GM13977 (cell line): ENCODE results near the gene ATP2A3.
A peak's percentile ranks its signal among the peaks of the same experiment; 100 is the strongest.

ENCODE experiments used
- DNase-seq: peaks from one replicate; pipeline ENCODE4 v3.0.0; 2012; ENCODE audit warnings: low spot score
- CTCF ChIP-seq: IDR thresholded peaks from 2 replicates; pipeline ENCODE4 v1.5.1; 2012; ENCODE audit warnings: mild to moderate bottlenecking, control low read depth; ENCODE audit not compliant: insufficient read depth; ENCODE audit errors: extremely low read depth, missing control alignments
- in situ Hi-C: fragments of 300-500 bp; cut with MboI; formaldehyde crosslinking; loops from one replicate; pipeline ENCODE4 v1.12.0; 2022; ENCODE audit warnings: low sequenced_read_pairs, low pct_unique_long_range_greater_than_20kb, mixed read lengths, inconsistent platforms; ENCODE audit not compliant: unreplicated experiment

ATP2A3 gene

GRCh38 chr17:3964203-3965117, at the start of gene ATP2A3:
Gene ATP2A3 (minus strand): TSS chr17:3964437. CDS start chr17:3964291, 146 bp downstream.
- DNase-seq = peak; percentile 93
- no peak for TF ChIP-seq CTCF
- in situ Hi-C loops = no loop called here

GRCh38 chr17:4010754-4011153, 46.5 kb upstream of the ATP2A3 start:
- DNase-seq = no peak
- TF ChIP-seq CTCF = no peak
- in situ Hi-C loops = no loop called here

GRCh38 chr17:4009186-4009785, 45.0 kb upstream of the ATP2A3 start:
- in situ Hi-C loops = no loop called here
- DNase-seq = no peak
- TF ChIP-seq CTCF = no peak

- DNase-seq = no peak
- no peak for TF ChIP-seq CTCF
- in situ Hi-C loops = no loop called here
These were observed 44.4 kb upstream of the ATP2A3 start for GRCh38 chr17:4008441-4009185.

- no peak for TF ChIP-seq CTCF
- in situ Hi-C loops = no loop called here
- DNase-seq = no peak
These were observed 43.8 kb upstream of the ATP2A3 start for GRCh38 chr17:4008082-4008435.

- no peak for DNase-seq
- TF ChIP-seq CTCF = no peak
- in situ Hi-C loops = no loop called here
These were observed 43.3 kb upstream of the ATP2A3 start for GRCh38 chr17:4007346-4008081.
